K562 (cell line): Measurements from ENCODE around the gene EGFL6. TPM values are rescaled to one million over a fixed set of nuclear protein-coding genes. Genes with fewer than 3 reads are reported as not detected.

Experiments
- ATAC-seq: fragments of 200-7000 bp; cut with Tn5 transposase; 3 replicates; pipeline ENCODE4 v1.9.1; 2020; ENCODE audit warnings: moderate library complexity
- BruUV-seq: library from RNA; stranded (reverse); fragments of 400-500 nt; replicated peaks from 2 replicates; lab custom pipeline; 2021; lab: Mats Ljungman, UMichigan
- CTCF ChIA-PET: fragments of 300-600 bp; formaldehyde crosslinking; extraction: SDS; loops from one replicate; lab custom pipeline; 2021; ENCODE audit warnings: low intra/inter-chr PET ratio; lab: Yijun Ruan, JAX
- POLR2A ChIA-PET: fragments of 300-600, 350-650 bp; sonication (Branson Sonifier 250); formaldehyde crosslinking; extraction: SDS; loops from one replicate; lab custom pipeline; 2021; ENCODE audit warnings: antibody characterized with exemption, inconsistent platforms; lab: Yijun Ruan, JAX
- DNase-seq, 4 experiments: peaks; one replicate each; pipeline versions ENCODE4 v3.0.0 to v3.0.0-alpha.2; 2011 to 2018; ENCODE audit warnings: low spot score in 3 of 4, mixed read lengths in 3 of 4; ENCODE audit errors: extremely low read depth in 1 of 4
- FAIRE-seq: peaks from 2 replicates; lab custom pipeline; 2011; peaks lifted over from hg19 to GRCh38; lab: Jason Lieb, UNC
- H2AFZ ChIP-seq: 2 replicates; pipeline ENCODE4 v1.6.0; 2011; ENCODE audit warnings: low read depth, low read length, control low read depth, inconsistent platforms
- H3K27ac ChIP-seq: fragments of 200-600 bp; 3 replicates; pipeline ENCODE4 v1.8.0; 2011; ENCODE audit warnings: low read depth, mild to moderate bottlenecking, control low read depth, inconsistent platforms, low read length, moderate library complexity, mixed read lengths; ENCODE audit errors: extremely low read depth
- H3K27me3 ChIP-seq, 2 experiments: fragments of 300-600 bp in 1 of 2; 2 replicates in 1 of 2; 3 replicates in 1 of 2; pipeline versions ENCODE4 v1.6.0 to v1.8.0; 2011; ENCODE audit warnings: inconsistent platforms in 2 of 2, low read length in 2 of 2, mild to moderate bottlenecking in 1 of 2, mixed read lengths in 1 of 2, moderate library complexity in 1 of 2; ENCODE audit not compliant: control insufficient read depth in 2 of 2, insufficient read depth in 2 of 2
- H3K36me3 ChIP-seq: fragments of 300-600 bp; 3 replicates; pipeline ENCODE4 v1.8.0; 2011; ENCODE audit warnings: mild to moderate bottlenecking, low read length, inconsistent platforms; ENCODE audit not compliant: control insufficient read depth, insufficient read depth
- H3K4me1 ChIP-seq, 2 experiments: fragments of 200-600 bp in 1 of 2; replicated peaks in 1 of 2; 2 replicates in 1 of 2; 3 replicates in 1 of 2; pipeline versions ENCODE4 v1.5.1 to v1.8.0; 2011; ENCODE audit warnings: inconsistent platforms in 2 of 2, low read length in 2 of 2, mild to moderate bottlenecking in 1 of 2, mixed read lengths in 1 of 2, moderate library complexity in 1 of 2; ENCODE audit not compliant: control insufficient read depth in 2 of 2, insufficient read depth in 2 of 2
- H3K4me2 ChIP-seq: 2 replicates; pipeline ENCODE4 v1.6.1; 2011; ENCODE audit warnings: low read length, control low read depth, inconsistent platforms, mixed read lengths; ENCODE audit not compliant: insufficient read depth
- H3K4me3 ChIP-seq: fragments of 200-600 bp; sonication (generic), shearing (Covaris generic); 2 replicates; pipeline ENCODE4 v1.5.1; 2016; ENCODE audit warnings: control low read depth, inconsistent platforms
- H3K79me2 ChIP-seq: fragments of 200-600 bp; 3 replicates; pipeline ENCODE4 v1.8.0; 2011; ENCODE audit warnings: low read length, inconsistent platforms; ENCODE audit not compliant: control insufficient read depth, insufficient read depth
- H3K9ac ChIP-seq, 2 experiments: 2 replicates each; pipeline versions ENCODE4 v1.6.0 to v1.6.1; 2011; ENCODE audit warnings: low read depth in 2 of 2, low read length in 2 of 2, control low read depth in 1 of 2, inconsistent platforms in 1 of 2, mild to moderate bottlenecking in 1 of 2, mixed read lengths in 1 of 2; ENCODE audit not compliant: insufficient read depth in 1 of 2
- H3K9me1 ChIP-seq: one replicate; pipeline ENCODE4 v1.6.0; 2011; ENCODE audit warnings: inconsistent platforms, mild to moderate bottlenecking, low read length, moderate library complexity; ENCODE audit not compliant: control insufficient read depth, insufficient read depth
- H3K9me3 ChIP-seq: replicated peaks from 2 replicates; pipeline ENCODE4 v1.5.1; 2011; ENCODE audit warnings: low read depth, low read length, inconsistent platforms; ENCODE audit not compliant: control insufficient read depth, insufficient read depth
- H4K20me1 ChIP-seq: replicated peaks from 2 replicates; pipeline ENCODE4 v1.6.1; 2011; ENCODE audit warnings: low read length, inconsistent platforms, mixed read lengths; ENCODE audit not compliant: control insufficient read depth, insufficient read depth
- ARID4B ChIP-seq: sonication (generic); formaldehyde crosslinking; IDR thresholded peaks from 2 replicates; pipeline ENCODE4 v1.8.0; 2022; ENCODE audit warnings: mild to moderate bottlenecking, missing genetic modification reagents
- DNMT1 ChIP-seq: fragments of 450-650 bp; IDR thresholded peaks from 2 replicates; pipeline ENCODE4 v1.6.1; 2016; ENCODE audit warnings: antibody characterized with exemption, mild to moderate bottlenecking
- FOSL1 ChIP-seq: fragments of 200-800 bp; sonication (Bioruptor generic); conservative IDR thresholded peaks from 2 replicates; pipeline ENCODE4 v1.6.1; 2016; ENCODE audit warnings: missing genetic modification characterization, missing compliant biosample characterization
- GTF2B ChIP-seq: IDR thresholded peaks from 2 replicates; pipeline ENCODE4 v1.6.1; 2011; ENCODE audit not compliant: insufficient read length; ENCODE audit errors: extremely low read depth
- NELFE ChIP-seq: IDR thresholded peaks from 2 replicates; pipeline ENCODE4 v1.6.1; 2011; ENCODE audit warnings: mild to moderate bottlenecking; ENCODE audit not compliant: insufficient read depth, insufficient read length
- SLC30A9 ChIP-seq: fragments of 250-450 bp; sonication (Bioruptor Pico); IDR thresholded peaks from 2 replicates; pipeline ENCODE4 v1.8.0; 2022; ENCODE audit warnings: mild to moderate bottlenecking, moderate library complexity
- ZHX1 ChIP-seq: fragments of 150-350 bp; conservative IDR thresholded peaks from 2 replicates; pipeline ENCODE4 v1.6.1; 2014; ENCODE audit warnings: low read length
- ZNF175 ChIP-seq: fragments of 200-800 bp; sonication (Bioruptor generic); IDR thresholded peaks from 2 replicates; pipeline ENCODE4 v1.6.1; 2016; ENCODE audit warnings: low read depth, mild to moderate bottlenecking, missing genetic modification characterization, missing compliant biosample characterization
- ZSCAN32 ChIP-seq: fragments of 450-650 bp; formaldehyde crosslinking; IDR thresholded peaks from 2 replicates; pipeline ENCODE4 v1.4.0; 2020; ENCODE audit warnings: mild to moderate bottlenecking, moderate library complexity
- WGBS: fragments of 100-300 bp; shearing (Covaris generic); methylation state at CpG from one replicate; pipeline ENCODE4 v1.1.6; 2016; ENCODE audit warnings: low coverage, mixed read lengths; ENCODE audit not compliant: insufficient coverage; ENCODE audit errors: missing lambda C conversion rate; 5-methylcytosine and 5-hydroxymethylcytosine counted together
- in situ Hi-C: fragments of 300-500 bp; cut with MboI; formaldehyde crosslinking; loops from 4 replicates; pipeline ENCODE4 v1.15.0; 2018; ENCODE audit warnings: inconsistent platforms, mixed read lengths
- intact Hi-C: fragments of 100-400 bp; cut with micrococcal nuclease; formaldehyde crosslinking; loops from 2 replicates; pipeline ENCODE4 v1.14.2; 2022
- polyA plus RNA-seq, 8 experiments: library from polyadenylated mRNA; depleted of rRNA in 4 of 8; stranded (reverse) in 5 of 8; unstranded in 3 of 8; fragments of >200 nt; fragmentation: Nextera tagmentation in 2 of 8; fragmentation: Illumina TruSeq in 1 of 8; extraction: Ambion mirVana in 2 of 8; extraction: Trizol in 1 of 8; gene quantifications; 2 replicates each; pipeline versions ENCODE4 v1.2.1 to v1.2.3, GENCODE V29; 2011 to 2014; ENCODE audit warnings: inconsistent platforms in 1 of 8, missing spikeins in 1 of 8
- total RNA-seq, 7 experiments: library from RNA; depleted of rRNA in 6 of 7; stranded (reverse); fragments of >200 nt in 6 of 7; fragmentation: Illumina TruSeq in 2 of 7; extraction: Trizol in 2 of 7; gene quantifications; 2 replicates each; pipeline versions ENCODE4 v1.2.1 to v1.2.3, GENCODE V29; 2011 to 2021; ENCODE audit warnings: low replicate concordance in 1 of 7
- TF ChIP-seq, protein P1 (sequence below), 2 experiments: fragments of 250-450 bp in 1 of 2; fragments of 450-650 bp in 1 of 2; sonication (Bioruptor Pico) in 1 of 2; IDR thresholded peaks; 2 replicates each; pipeline versions ENCODE4 v1.6.1 to v1.8.0; 2016 to 2021; ENCODE audit warnings: mild to moderate bottlenecking in 2 of 2, moderate library complexity in 2 of 2, missing compliant biosample characterization in 1 of 2, missing genetic modification characterization in 1 of 2

The EGFL6 gene
- total and polyA plus RNA-seq, 9 of the 15 experiments (the other 6 are each of a cell fraction or from before 2014, with no cell fraction given): 0.01 TPM; not detected in 8

DNA sequence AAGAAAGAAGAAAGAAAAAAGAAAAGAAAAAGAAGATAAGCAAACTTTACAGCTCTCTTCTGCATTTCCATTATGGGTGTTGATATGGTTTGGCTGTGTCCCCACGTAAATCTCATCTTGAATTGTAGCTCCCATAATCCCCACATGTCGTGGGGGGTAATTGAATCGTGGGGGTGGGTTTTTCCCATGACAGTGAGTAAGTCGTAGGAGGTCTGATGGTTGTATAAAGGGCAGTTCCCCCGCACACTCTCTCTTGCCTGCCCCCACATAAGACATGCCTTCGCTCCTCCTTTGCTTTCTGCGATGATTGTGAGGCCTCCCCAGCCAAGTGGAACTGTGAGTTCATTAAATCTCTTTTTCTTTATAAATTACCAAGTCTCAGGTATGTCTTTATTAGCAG lies 112.2 kb downstream of the EGFL6 start:
- FAIRE-seq (no peak), ATAC-seq (no peak), DNase-seq (no peak)
- Histone ChIP-seq H3K9me3 (no peaks in the 10 kb centered on the region), H3K4me3 (no peak overlapping the region), H3K4me2 (no peak overlapping the region), H3K9ac (no peak overlapping the region), H3K27me3 (no peaks in the 10 kb centered on the region), H3K9me1 (no peaks in the 10 kb centered on the region), H3K27ac (no peak overlapping the region), H3K36me3 (no peaks in the 10 kb centered on the region), H3K79me2 (no peaks in the 10 kb centered on the region), H2AFZ (no peak overlapping the region), H4K20me1 (no peaks in the 10 kb centered on the region), H3K4me1 (no peaks in the 10 kb centered on the region)
- WGBS: 60% methylated on average over 7 of the region's 7 CpGs
- CTCF ChIA-PET: no interaction called here
- POLR2A ChIA-PET: no interaction called here
- BruUV-seq: no TSS peak
- intact Hi-C loops: no loop called here
- TF ChIP-seq NELFE (no peak), SLC30A9 (CRISPR knock-in tag) (no peak), ZNF175 (no peak), GTF2B (no peak), ZSCAN32 (no peak), ARID4B (CRISPR knock-in tag) (no peak), ZHX1 (no peak), FOSL1 (no peak), DNMT1 (no peak)
- TF ChIP-seq, protein P1, sequence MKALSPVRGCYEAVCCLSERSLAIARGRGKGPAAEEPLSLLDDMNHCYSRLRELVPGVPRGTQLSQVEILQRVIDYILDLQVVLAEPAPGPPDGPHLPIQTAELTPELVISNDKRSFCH (CRISPR knock-in tag; IDR thresholded peaks at IDR 0.05): no peak
- TF ChIP-seq, protein P1 (tag; IDR thresholded peaks at IDR 0.05): no peak
- TF ChIP-seq, all 486 proteins: peak for 0
- in situ Hi-C loops: no loop called here
